CD1c-positive myeloid dendritic cell (primary cell): Measurements from ENCODE around the gene GPC2.
"Not testable (repeated sequence)": the region's sequence is repeated elsewhere in the genome, so short reads cannot be mapped to it uniquely, and the experiment has no call there.

Experiments
- DNase-seq: peaks from one replicate; pipeline ENCODE4 v3.0.0-alpha.2; 2016; ENCODE audit errors: extremely low spot score

GPC2 gene

DNA sequence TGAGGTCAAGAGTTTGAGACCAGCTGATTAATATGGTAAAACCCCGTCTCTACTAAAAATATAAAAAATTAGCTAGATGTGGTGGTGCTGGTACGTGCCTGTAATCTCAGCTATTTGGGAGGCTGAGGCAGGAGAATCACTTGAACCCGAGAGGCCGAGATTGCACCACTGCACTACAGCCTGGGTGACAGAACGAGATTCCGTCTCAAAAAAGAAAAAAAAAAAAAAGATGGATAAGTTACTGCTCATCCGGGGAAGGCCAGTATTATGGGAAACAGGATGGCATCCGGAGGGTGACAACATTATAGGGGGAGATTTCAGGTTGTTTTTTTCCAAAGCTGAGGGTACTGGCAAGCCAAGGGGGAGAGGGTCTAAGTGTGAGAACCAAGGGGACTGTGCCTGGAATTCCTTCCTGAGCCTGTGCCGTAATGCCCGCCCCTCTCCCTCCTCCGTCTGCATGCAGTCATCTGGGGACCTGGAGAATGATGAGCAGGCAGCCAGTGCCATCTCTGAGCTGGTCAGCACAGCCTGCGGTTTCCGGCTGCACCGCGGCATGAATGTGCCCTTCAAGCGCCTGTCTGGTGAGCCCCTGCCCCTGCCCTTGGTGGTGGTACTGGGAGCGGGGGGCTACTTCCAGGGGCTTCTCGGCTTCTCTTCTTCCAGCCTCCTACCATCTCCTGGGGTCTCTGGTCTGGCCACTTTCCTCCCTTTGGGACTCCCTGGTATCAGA, 24.1 kb downstream of the GPC2 start:
- DNase-seq, result no peak

DNA sequence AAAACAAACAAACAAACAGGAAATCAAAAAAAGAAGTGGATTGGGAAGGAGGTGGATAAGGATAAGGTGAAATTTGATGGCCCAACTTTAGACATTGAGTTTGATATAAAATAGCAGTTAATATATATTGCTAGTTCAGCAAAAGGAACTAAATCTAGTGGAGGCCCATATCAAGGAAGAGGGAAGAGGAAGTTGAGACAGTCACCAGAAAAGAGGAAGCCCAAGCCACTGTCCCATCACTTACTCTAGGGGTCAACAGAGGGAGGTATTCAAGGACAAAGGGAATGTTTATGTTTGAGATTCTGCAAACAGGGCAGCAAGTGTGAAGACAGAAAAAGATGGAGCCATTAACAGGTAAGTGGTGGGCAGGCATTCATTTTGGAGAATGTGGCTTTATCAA, 24.8 kb downstream of the GPC2 start:
- DNase-seq, result peak; percentile 72

DNA sequence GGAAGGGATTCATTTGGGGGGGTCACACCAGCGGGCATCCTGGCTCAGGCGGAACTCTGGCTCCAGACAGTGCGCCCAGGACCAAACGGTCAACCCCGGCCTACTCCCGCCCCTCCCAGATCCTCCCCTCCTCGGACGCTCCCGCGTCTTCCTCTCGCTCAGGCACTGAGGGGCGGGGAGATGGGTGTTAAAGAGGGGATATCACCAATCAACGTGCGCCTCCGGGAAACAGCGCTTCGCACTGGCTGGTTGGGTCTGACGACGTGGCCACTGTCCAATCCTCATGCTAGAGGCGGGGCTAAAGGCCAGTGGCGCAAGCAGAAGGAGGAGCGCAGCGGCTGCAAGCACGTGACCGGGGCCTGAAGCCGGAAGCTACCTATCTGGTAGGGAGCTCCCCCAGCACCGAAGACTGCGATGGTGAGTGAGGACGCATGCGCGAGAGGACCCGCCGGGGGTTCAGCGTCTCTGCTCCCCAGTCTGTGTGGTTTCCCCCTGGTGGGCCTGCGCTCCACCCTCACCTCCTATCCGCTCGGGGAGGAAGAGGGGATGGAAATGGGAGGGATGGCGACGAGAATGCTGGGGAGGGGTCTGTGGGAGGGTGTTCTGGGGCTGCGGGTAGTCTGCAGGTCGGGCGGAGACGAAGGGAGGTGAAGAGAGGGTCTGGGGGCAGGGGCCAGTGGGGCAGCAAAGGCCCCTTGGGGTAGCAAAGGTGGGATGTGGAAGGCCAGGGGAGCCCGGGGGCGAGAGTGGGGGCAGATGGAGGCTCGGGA, 28.4 kb downstream of the GPC2 start, which contains the start of gene LAMTOR4:
LAMTOR4 (plus strand) TSS at position 360 of the 770 bp plus-strand sequence; CDS start at position 415, 55 bp downstream.
- DNase-seq, result peak; percentile 98

DNA sequence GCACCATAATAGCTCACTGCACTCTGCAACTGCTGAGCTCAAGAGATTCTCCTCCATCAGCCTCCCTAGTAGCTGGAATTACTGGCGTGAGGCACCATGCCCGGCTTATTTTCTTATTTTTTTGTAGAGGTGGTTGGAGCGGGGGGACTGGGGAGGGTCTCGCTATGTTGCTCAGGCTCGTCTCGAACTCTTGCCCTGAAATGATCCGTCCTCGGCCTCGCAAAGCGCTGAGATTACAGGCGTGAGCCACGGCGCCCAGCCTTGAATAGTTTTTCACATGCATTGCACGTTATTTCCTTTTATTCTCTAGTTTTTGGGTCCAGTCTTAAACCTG, 29.0 kb downstream of the GPC2 start:
- no peak for DNase-seq

DNA sequence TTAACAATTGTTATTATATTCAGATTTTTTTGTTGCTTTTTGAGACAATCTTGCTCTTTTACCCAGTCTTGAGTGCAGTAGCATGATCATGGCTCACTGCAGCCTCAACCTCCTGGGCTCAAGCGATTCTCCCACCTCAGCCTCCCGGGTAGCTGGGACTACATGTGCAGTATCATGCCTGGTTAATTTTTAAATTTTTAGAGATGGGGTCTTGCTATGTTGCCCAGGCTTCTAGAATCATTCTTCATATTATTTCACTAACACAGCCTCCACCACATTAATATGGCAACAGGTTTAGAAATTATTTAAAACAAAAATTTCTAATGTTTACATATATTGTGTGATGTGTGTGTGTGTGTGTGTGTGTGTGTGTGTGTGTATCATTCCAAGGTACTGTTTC, 29.9 kb downstream of the GPC2 start:
- no peak for DNase-seq

DNA sequence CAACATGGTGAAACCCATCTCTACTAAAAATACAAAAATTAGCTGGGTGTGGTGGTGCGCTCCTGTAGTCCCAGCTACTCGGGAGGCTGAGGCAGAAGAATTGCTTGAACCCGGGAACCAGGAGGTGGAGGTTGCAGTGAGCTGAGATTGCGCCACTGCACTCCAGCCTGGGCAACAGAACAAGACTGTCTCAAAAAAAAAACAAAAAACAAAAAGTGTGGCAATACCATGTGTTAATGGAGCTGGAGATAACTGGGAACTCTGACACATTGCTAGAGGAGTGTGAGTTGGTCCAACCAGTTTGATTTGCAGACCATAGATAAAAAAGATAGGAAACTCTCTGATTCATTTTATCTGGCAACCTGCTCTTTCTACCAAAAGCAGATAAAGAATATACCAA, 30.8 kb downstream of the GPC2 start:
- not testable (repeated sequence) for DNase-seq

DNA sequence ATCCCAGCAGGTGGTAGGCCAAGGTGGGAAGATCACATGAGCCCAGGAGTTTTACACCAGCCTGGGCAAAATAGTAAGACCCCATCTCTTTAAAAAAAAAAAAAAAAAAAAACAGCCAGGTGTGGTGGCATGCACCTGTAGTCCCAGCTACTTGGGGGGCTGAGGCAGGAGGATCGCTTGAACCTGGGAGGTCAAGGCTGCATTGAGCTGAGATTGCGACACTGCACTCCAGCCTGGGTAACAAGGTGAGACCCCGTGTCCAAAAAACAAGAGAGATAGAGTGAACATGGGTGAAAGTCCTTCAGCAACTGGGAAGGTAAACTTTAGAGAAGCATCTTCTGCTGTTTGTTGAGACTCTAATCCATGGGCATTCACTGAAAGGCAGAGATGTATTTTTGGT, 34.7 kb downstream of the GPC2 start:
- no peak for DNase-seq

DNA sequence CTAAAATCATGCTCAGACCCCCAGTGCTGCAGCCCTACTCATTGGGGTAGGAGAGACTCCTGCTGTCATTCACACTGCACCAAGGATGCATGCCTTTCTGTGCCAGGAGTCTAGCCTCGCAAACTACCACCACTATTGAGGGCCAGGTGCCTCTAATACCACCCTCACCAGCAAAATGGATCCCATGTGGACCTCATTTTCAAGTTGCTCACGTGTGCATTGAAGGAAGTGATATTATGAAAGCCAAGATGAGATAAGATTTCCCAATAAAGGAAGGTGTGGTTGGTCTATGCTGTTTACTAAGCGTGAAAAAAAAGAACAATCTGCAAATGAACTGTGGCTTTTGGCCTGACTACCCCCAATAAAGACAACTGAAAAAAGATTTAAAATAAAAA, 35.6 kb downstream of the GPC2 start:
- no peak for DNase-seq

DNA sequence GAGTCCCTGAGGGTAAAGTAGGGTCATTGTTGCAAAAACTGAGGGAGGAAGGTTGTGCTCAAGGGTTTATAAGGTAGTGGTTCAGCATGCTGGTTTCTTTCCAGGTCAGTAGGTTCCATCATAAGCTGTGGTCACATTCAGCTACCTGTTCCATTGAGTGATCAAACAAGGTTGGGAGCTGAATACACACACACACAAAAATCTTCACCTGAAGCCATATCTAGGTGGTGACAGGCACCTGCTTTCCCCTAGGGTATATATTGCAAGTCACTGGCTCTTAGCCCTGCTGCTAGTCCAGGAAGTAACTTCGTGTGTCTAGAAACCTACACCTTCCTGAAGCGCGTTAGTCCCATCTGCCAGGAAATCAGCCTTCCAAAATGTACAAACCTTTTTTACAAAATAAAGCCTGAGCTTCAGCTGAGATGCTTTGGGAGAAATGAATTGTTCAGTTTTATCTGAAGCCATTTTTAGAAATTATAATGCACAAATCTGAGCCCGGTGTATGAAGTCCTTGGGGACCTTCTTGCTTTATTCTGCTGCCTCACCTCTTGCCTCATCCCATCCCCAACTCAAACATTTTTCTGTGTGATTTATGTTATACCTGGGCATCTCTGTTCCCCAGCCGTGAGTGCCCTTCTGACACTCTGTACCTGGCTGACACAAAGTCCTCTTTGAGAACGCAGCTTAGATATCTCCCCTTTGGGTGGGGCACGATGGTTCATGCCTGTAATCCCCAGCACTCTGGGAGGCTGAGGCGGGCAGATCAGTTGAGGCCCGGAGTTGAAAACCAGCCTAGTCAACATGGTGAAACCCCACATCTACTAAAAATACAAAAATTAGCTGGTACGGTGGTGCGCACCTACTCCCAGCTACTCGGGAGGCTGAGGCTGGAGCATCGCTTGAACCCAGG, 39.1 kb downstream of the GPC2 start:
- DNase-seq, result no peak

DNA sequence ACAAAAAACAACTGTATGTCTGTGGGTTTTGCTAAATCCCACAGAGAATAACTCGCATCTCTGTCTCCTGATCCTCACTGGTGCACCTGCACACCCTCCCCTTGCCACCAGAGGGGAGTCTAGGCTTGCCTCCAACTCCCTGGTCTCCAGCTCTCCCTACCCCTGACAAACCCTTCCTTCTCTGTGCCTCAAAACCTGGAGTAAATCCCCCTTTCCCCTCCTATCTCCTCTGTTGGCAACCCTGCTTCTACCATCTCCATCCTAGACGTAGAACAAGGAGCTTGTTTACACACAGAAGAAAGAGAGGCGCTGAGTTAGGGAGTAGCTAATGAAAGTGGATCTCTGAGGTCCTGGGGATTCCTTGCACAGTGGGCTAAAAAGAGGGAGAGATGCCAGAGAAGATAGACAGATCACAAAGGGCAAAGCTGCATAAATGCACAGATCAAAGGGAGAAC, 44.5 kb downstream of the GPC2 start:
- peak; percentile 75 for DNase-seq

DNA sequence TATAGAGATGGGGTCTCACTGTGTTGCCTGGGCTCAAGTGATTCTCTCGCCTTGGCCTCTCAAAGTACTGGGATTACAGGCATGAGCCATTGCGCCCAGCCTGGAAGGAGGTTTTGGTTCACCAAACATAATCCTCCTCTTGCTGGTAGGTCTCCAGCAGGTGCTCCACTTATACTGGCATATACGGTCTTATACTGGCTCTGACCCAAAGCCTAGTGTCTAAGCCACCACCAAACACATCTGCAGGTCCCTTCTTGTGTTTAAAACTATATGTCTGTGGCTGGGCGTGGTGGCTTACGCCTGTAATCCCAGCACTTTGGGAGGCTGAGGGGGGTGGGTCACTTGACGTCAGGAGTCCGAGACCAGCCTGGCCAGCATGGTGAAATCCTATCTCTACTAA, 45.1 kb downstream of the GPC2 start:
- DNase-seq, result no peak

DNA sequence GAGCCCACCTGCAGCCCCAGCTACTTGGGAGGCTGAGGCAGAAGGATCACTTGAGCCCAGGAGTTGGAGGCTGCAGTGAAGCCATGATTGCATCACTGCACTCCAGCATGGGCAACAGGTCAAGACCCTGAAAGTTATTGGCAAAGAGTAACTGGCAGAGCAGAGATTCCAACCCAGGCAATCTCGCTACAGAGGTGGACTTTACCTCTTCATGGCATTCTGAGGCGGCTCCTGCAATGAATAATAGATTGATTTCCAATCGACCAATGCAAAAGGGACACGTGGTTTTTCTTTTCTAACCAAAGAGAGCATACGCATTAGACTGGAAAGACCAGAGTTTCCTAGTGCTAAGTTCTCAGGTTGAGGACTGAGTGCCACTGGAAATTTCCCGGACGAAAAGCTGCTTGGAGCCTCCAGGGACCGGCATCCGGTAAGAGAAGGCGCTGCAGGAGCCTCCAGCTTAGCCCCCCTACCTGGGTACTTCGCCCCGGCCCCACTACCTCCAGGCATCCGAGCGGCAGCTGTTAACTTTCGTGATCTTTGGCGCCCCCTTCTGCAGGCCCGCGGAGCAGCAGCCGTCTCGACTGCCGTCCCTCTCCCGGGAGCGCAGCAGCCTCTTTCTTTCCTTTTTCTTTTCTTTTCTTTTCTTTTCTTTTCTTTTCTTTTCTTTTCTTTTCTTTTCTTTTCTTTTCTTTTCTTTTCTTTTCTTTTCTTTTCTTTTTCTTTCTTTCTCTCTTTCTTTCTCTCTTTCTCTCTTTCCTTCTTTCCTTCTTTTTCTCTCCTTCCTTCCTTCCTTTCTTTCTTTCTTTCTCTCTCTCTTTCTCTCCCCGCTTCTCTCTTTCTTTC, 46.4 kb downstream of the GPC2 start:
- peak; percentile 80 for DNase-seq

DNA sequence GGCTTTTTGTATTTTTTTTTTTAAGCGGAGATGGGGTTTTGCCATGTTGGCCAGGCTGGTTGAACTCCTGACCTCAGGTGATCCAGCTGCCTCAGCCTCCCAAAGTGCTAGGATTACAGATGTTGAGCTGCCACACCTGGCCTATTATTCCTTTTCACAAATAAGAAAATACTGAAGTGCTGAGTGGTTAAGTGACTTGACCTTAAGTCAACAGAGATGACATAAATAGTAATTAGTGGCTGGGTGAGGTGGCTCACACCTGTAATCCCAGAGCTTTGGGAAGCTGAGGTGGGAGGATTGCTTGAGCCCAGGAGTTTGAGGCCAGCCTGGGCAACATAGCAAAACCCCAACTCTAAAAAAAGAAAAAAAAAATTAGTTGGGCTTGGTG, 47.0 kb downstream of the GPC2 start:
- DNase-seq, result not testable (repeated sequence)

DNA sequence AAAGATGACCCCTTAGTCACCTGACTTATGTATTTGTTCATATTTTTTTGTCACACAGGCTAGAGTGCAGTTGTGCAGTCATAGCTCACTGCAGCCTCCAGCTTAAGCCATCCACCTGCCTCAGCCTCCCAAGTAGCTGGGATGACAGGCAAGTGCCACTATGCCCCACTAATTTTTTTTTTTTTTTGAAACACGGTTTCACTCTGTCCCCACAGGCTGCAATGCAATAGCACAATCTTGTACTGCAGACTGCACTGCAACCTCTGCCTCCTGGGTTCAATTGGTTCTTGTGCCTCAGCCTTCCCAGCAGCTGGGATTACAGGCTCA, 48.6 kb downstream of the GPC2 start:
- DNase-seq, result no peak

DNA sequence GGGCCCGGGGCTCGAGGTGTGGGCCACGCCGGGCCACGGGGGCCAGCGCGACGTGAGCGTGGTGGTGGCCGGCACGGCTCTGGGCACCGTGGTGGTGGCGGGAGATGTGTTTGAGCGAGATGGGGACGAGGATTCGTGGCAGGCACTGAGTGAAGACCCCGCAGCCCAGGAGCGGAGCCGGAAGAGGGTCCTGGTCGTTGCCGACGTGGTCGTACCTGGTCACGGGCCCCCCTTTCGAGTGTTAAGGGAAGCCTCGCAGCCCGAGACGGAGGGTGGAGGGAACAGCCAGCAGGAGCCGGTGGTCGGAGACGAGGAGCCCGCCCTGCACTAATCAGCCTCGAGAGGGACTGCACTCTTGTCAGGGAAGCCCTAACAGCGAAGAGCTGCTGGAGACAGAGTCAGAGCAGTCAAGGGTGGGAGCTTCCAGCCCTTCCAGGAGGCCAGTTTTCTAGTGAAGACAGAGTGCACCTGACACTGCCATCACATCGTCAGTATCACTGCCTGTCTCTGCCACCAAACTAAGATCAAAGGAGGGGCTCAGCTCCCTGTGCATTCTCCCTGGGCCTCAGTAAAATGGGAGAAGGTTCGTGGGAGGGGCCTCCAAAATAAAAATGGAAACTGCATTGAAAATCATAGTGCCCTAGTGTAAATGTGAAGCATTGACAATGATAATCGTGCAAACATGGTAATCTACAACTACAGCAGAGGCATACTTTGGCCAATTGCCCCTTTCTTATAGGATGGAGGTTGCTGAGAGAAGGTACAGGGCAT, 49.1 kb downstream of the GPC2 start:
- DNase-seq, result no peak

DNA sequence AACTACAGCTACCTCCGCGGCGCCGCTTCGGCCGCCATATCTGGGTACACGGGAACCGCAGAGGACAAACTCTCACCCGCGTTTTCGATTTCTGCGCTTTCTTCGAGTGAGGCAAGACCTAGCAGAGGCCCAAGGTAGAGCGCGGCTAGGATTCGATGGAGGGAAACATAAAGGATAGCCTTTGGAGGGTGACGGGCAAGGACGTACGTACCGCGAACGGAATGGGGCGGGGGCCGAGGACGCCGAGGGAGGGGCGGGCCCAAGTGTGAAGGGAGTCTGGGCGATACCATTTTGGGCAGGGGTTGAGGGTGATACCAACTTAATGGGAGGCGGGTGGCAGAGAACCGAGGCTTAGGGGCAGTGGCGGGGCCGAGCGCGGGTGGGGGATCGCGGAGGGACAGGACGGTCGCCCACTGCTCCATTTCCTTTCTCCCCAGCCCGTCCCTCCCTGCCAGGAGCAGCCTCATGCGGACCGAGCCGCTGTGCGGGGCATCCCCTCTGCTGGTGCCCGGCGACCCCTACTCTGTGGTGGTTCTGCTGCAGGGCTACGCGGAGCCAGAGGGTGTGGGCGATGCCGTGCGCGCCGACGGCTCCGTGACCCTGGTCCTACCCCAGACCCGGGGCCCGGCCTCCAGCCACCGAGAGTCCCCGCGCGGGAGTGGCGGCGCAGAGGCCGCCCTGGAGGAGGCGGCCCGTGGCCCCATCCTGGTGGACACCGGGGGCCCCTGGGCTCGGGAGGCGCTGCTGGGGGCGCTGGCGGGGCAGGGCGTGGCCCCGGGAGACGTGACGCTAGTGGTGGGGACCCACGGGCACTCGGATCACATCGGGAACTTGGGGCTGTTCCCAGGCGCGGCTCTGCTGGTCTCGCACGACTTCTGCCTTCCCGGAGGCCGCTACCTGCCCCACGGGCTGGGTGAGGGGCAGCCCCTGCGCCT, 50.0 kb downstream of the GPC2 start, which contains the start of gene MBLAC1:
MBLAC1 (plus strand) TSS at position 37 of the 935 bp plus-strand sequence; CDS start at position 466, 429 bp downstream.
- peak; percentile 94 for DNase-seq

DNA sequence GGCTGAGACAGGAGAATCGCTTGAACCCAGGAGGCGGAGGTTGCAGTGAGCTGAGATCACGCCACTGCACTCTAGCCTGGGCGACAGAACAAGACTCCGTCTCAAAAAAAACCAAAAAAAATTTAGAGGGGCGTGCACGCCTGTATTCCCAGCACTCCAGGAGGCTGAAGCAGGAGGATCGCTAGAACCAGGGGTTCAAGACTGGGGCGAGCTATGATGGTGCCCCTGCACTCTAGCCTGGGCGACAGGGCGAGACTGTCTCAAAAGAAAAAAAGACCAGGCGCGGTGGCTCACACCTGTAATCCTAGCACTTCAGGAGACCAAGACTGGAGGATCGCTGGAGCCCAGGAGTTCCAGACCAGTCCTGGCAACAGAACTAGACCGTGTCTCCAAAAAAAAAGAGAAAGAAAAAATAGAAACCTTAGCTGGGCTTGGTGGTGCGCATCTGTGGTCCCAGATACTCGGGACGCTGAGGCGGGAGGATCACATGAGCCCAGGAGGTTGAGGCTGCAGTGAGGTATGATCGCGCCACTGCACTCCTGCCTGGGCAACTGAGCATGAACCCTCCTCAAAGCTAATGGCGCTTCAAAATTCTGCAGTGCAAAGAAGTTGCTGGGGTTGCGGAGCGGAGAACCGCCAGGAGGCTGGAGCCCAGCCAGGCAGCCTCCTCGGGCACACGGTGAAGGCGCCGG, 50.8 kb downstream of the GPC2 start:
- DNase-seq, result no peak

DNA sequence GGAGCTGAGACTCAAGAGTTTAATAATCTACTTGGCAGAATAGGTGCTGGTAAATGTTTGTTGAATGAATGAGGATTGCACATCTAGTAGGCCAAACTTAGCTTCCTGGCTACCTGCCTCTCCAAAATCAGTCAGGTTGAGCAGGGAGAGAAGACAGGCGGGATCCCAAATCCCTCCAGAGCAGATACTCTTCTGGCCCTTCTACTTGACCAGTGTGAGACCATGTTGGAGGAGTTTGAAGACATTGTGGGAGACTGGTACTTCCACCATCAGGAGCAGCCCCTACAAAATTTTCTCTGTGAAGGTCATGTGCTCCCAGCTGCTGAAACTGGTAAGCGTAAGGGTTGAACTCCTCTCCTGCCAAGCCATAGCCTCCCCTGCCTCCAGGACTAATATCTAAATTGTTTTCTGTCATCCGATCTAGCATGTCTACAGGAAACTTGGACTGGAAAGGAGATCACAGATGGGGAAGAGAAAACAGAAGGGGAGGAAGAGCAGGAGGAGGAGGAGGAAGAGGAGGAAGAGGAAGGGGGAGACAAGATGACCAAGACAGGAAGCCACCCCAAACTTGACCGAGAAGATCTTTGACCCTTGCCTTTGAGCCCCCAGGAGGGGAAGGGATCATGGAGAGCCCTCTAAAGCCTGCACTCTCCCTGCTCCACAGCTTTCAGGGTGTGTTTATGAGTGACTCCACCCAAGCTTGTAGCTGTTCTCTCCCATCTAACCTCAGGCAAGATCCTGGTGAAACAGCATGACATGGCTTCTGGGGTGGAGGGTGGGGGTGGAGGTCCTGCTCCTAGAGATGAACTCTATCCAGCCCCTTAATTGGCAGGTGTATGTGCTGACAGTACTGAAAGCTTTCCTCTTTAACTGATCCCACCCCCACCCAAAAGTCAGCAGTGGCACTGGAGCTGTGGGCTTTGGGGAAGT, 52.6 kb downstream of the GPC2 start:
- DNase-seq, result no peak
